ENCODE results near the gene SLC25A19.

Gene SLC25A19

GRCh38 chr17:75238684-75239191 lies 50.5 kb downstream of the SLC25A19 start:
- no peak overlapping the region for H3K4me3 ChIP-seq (ENCODE audit: low read depth, low read length)
- peak; percentile 76 for TF ChIP-seq CTCF (IDR thresholded peaks at IDR 0.05; ENCODE audit: low read depth, low read length)

GRCh38 chr17:75238020-75238580 lies 51.1 kb downstream of the SLC25A19 start:
- no peak overlapping the region for H3K4me3 ChIP-seq (ENCODE audit: low read depth, low read length)
- no peak for TF ChIP-seq CTCF (IDR thresholded peaks at IDR 0.05; ENCODE audit: low read depth, low read length)

DNA sequence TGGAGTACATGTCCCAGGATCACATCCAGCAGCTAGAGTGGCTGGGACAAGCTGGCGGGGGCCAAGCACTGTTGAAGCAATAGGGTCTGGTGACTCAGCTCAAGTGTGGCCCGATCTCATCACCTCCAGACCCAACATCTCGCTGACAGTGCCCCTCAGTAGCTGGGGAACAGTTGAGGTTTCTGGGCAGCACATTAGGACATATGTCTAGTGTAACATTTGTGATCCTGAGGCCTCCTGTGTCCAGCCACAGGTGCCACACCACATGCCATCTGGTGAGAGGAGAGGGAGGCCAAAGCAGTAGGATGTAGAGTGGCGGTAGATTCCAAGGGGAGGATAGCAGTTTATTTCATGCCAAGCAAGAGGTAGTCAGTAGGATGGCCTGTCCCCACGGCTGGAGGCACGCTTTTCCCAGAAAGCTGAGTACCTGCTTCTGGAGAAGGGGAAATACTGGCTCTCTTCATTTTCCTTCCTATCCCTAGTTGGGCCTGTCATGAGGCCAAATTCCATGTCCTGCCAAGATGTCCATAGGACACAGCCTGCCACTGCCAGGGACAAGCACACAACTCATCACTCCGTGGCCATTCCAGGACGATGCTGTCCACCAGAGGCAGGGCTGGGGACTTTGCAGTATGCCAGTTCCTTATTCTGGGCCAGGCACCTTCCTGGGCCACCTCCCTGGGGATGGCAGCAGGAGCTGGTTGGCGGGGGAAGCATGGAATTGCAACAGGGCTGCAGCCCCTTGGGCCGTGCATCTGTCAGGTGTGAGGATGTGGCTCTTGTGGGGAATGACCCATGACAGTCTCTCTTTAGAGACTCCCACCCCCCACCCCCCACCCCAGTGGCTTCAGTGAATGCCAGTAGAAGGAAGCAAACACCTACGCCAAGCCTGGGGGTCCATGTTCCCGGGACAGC lies 51.9 kb downstream of the SLC25A19 start:
- TF ChIP-seq CTCF (IDR thresholded peaks at IDR 0.05; ENCODE audit: low read depth, low read length), result no peak

DNA sequence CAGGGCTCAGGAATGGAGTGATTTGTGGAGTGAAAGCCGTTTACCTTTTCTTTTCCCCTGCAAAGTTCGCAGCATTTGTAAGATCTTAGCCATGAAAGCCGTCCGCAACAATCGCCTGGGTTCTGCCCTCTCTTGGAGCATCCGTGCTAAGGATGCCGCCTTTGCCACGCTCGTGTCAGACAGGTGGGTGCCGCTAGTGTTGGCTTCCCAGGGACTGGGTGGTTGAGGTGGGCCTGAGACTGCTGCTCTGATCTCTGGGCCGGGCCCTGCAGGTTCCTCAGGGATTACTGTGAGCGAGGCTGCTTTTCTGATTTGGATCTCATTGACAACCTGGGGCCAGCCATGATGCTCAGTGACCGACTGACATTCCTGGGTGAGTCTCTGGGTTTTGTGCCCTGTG lies 56.4 kb downstream of the SLC25A19 start:
- no peak overlapping the region for H3K4me3 ChIP-seq (ENCODE audit: low read depth, low read length)
- TF ChIP-seq CTCF (IDR thresholded peaks at IDR 0.05; ENCODE audit: low read depth, low read length), result no peak

More for the DNA sequence above, 51.9 kb downstream of the SLC25A19 start:
- no peak overlapping the region for H3K4me3 ChIP-seq (ENCODE audit: low read depth, low read length)

DNA sequence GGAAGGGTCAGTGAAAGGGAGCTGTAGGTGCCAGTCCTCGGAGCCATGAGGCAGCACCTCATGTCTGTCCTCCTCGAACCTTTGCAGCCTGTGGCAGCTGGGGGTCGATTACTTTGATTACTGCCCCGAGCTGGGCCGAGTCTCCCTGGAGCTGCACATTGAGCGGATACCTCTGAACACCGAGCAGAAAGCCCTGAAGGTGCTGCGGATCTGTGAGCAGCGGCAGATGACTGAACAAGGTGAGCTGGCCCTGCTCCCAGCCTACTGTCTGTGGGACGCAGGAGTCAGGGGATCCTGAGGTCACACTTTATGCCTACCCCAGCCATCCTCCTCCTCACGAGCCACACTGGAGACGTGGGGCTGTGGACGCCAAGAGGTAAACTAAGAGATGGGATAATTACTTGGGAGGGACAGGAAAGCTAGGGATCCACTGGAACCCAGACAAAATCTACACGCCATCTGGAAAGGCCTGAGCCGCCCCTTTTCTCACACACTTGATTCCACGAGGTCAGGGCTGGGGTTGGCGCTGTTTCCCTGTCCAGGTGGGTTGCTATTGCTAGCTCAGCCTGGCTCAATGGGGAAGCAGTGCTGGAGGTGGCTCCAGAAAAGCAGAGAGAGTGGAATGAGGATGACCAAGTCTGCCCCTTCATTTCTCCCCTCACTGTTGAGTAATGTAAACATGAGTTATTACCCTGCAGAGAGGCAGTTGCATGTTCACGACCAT lies 57.3 kb downstream of the SLC25A19 start:
- no peak overlapping the region for H3K4me3 ChIP-seq (ENCODE audit: low read depth, low read length)
- no peak for TF ChIP-seq CTCF (IDR thresholded peaks at IDR 0.05; ENCODE audit: low read depth, low read length)

- no peak for TF ChIP-seq CTCF (IDR thresholded peaks at IDR 0.05; ENCODE audit: low read depth, low read length)
- H3K4me3 ChIP-seq (ENCODE audit: low read depth, low read length), result no peak overlapping the region
Observed at GRCh38 chr17:75231071-75231470, 58.2 kb downstream of the SLC25A19 start.
